Astrocyte (in vitro differentiated cells and primary cell): ENCODE measurements around the gene KLHL17. TPM values are rescaled to one million over a fixed set of nuclear protein-coding genes. Genes with fewer than 3 reads are reported as not detected.
"Not testable (repeated sequence)": the region's sequence is repeated elsewhere in the genome, so short reads cannot be mapped to it uniquely, and the experiment has no call there.

ENCODE experiments used
- DNase-seq: peaks from one replicate; pipeline ENCODE4 v3.0.0-alpha.2; 2010; ENCODE audit warnings: low read depth
- FAIRE-seq: peaks from 2 replicates; lab custom pipeline; 2011; peaks lifted over from hg19 to GRCh38; lab: Jason Lieb, UNC
- H2AFZ ChIP-seq: 2 replicates; pipeline ENCODE4 v1.6.0; 2012; ENCODE audit warnings: low read depth, low read length, inconsistent platforms
- H3K27ac ChIP-seq: 2 replicates; pipeline ENCODE4 v1.5.1; 2011; ENCODE audit warnings: low read depth, low read length, inconsistent platforms
- H3K27me3 ChIP-seq: 2 replicates; pipeline ENCODE4 v1.6.0; 2011; ENCODE audit warnings: low read length, inconsistent platforms; ENCODE audit not compliant: insufficient read depth
- H3K36me3 ChIP-seq: 2 replicates; pipeline ENCODE4 v1.5.1; 2011; ENCODE audit warnings: low read length, inconsistent platforms; ENCODE audit not compliant: insufficient read depth
- H3K4me1 ChIP-seq: 2 replicates; pipeline ENCODE4 v1.5.1; 2011; ENCODE audit warnings: low read length, inconsistent platforms; ENCODE audit not compliant: insufficient read depth
- H3K4me2 ChIP-seq: 2 replicates; pipeline ENCODE4 v1.6.0; 2012; ENCODE audit warnings: low read length, inconsistent platforms
- H3K4me3 ChIP-seq: 2 replicates; pipeline ENCODE4 v1.5.1; 2011; ENCODE audit warnings: low read depth, mild to moderate bottlenecking, low read length, inconsistent platforms; ENCODE audit not compliant: insufficient read depth
- H3K79me2 ChIP-seq: 2 replicates; pipeline ENCODE4 v1.6.0; 2012; ENCODE audit warnings: mild to moderate bottlenecking, low read length, inconsistent platforms; ENCODE audit not compliant: insufficient read depth
- H3K9ac ChIP-seq: 2 replicates; pipeline ENCODE4 v1.6.0; 2012; ENCODE audit warnings: mild to moderate bottlenecking, low read length, inconsistent platforms
- H3K9me3 ChIP-seq: 2 replicates; pipeline ENCODE4 v1.5.1; 2012; ENCODE audit warnings: low read depth, mild to moderate bottlenecking, low read length, inconsistent platforms; ENCODE audit not compliant: insufficient read depth
- H4K20me1 ChIP-seq: 2 replicates; pipeline ENCODE4 v1.6.0; 2012; ENCODE audit warnings: low read length, inconsistent platforms; ENCODE audit not compliant: insufficient read depth
- H3K27ac Mint-ChIP-seq: one replicate; pipeline ENCODE4 v1.8.0; 2021; ENCODE audit warnings: mild to moderate bottlenecking, mixed read lengths; ENCODE audit not compliant: unreplicated experiment
- H3K27me3 Mint-ChIP-seq: one replicate; pipeline ENCODE4 v1.8.0; 2021; ENCODE audit warnings: low read depth, mixed read lengths; ENCODE audit not compliant: unreplicated experiment
- H3K36me3 Mint-ChIP-seq: one replicate; pipeline ENCODE4 v1.8.0; 2021; ENCODE audit warnings: low read depth, mixed read lengths; ENCODE audit not compliant: unreplicated experiment
- H3K4me1 Mint-ChIP-seq: one replicate; pipeline ENCODE4 v1.8.0; 2021; ENCODE audit warnings: low read depth, mixed read lengths; ENCODE audit not compliant: unreplicated experiment
- H3K4me3 Mint-ChIP-seq: one replicate; pipeline ENCODE4 v1.8.0; 2021; ENCODE audit warnings: mild to moderate bottlenecking, moderate library complexity, mixed read lengths; ENCODE audit not compliant: unreplicated experiment
- H3K9me3 Mint-ChIP-seq: one replicate; pipeline ENCODE4 v1.8.0; 2021; ENCODE audit warnings: mild to moderate bottlenecking, mixed read lengths; ENCODE audit not compliant: unreplicated experiment
- EZH2 ChIP-seq: IDR thresholded peaks from 2 replicates; pipeline ENCODE4 v1.6.1; 2012; ENCODE audit warnings: mild to moderate bottlenecking, low read length, inconsistent platforms; ENCODE audit not compliant: insufficient read depth
- total RNA-seq: library from RNA; stranded (reverse); gene quantifications from 2 replicates; pipeline ENCODE4 v1.2.1, GENCODE V29; 2021
- TF ChIP-seq, protein P1 (sequence below): IDR thresholded peaks from 2 replicates; pipeline ENCODE4 v1.5.1; 2011; ENCODE audit warnings: low read depth, mild to moderate bottlenecking, inconsistent platforms, low read length, moderate library complexity; ENCODE audit not compliant: insufficient read depth

KLHL17 gene
- total RNA-seq, 1 donor from 2014 or later = 25.9 TPM

DNA sequence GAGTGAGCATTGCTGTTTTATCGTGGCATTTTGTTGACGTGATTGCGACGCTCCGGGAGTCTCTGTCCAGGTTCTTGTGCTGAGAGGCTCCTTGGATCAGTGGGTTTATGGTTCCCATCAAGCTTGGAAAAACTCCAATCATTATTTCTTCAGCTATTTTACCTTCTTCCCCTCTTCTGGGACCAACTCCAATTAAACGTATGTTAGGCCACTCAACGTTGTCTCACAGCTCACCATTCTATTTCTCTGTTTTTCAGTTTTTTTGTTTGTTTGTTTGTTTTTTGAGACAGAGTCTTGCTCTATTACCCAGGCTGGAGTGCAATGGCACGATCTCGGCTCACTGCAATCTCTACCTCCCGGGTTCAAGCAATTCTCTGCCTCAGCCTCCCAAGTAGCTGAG lies 31.5 kb downstream of the KLHL17 start:
- Mint-ChIP-seq H3K4me3 (no peak overlapping the region), H3K9me3 (peaks cover 24% of the 10 kb centered on the region), H3K36me3 (peaks cover 17% of the 10 kb centered on the region), H3K27ac (peak overlapping the region; percentile 34), H3K4me1 (peaks cover 5% of the 10 kb centered on the region), H3K27me3 (peaks cover 38% of the 10 kb centered on the region)
- DNase-seq = no peak
- no peak overlapping the region for H3K4me3 ChIP-seq
- no peaks in the 10 kb centered on the region for H3K79me2 ChIP-seq
- H3K4me2 ChIP-seq = no peak overlapping the region
- no peaks in the 10 kb centered on the region for H3K36me3 ChIP-seq
- H3K27ac ChIP-seq = no peak overlapping the region
- peaks cover 2% of the 10 kb centered on the region for H4K20me1 ChIP-seq
- no peak overlapping the region for H2AFZ ChIP-seq
- H3K9me3 ChIP-seq = peaks cover 4% of the 10 kb centered on the region
- no peaks in the 10 kb centered on the region for H3K4me1 ChIP-seq
- no peak for TF ChIP-seq EZH2
- TF ChIP-seq, protein P1, sequence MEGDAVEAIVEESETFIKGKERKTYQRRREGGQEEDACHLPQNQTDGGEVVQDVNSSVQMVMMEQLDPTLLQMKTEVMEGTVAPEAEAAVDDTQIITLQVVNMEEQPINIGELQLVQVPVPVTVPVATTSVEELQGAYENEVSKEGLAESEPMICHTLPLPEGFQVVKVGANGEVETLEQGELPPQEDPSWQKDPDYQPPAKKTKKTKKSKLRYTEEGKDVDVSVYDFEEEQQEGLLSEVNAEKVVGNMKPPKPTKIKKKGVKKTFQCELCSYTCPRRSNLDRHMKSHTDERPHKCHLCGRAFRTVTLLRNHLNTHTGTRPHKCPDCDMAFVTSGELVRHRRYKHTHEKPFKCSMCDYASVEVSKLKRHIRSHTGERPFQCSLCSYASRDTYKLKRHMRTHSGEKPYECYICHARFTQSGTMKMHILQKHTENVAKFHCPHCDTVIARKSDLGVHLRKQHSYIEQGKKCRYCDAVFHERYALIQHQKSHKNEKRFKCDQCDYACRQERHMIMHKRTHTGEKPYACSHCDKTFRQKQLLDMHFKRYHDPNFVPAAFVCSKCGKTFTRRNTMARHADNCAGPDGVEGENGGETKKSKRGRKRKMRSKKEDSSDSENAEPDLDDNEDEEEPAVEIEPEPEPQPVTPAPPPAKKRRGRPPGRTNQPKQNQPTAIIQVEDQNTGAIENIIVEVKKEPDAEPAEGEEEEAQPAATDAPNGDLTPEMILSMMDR = no peak
- no peak for FAIRE-seq
- no peak overlapping the region for H3K9ac ChIP-seq
- peaks cover 4% of the 10 kb centered on the region for H3K27me3 ChIP-seq

DNA sequence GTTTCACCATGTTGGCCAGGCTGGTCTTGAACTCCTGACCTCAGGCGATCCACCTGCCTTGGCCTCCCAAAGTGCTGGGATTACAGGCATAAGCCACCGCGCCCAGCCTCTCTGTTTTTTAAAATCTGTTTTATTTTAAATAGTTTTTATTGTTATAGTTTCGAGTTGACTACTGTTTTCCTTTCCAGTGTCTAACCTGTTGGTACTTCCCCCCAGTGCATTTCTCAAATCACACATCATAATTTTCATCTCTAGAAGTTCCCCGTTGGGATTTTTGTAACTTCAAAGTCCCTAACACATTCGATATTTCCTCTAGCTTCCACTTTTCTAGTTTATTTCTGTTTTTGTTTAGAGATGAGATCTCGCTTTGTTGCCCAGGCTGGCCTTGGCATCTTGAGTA lies 32.0 kb downstream of the KLHL17 start:
- H3K4me1 ChIP-seq = no peaks in the 10 kb centered on the region
- H4K20me1 ChIP-seq = peaks cover 7% of the 10 kb centered on the region
- no peak overlapping the region for H3K4me2 ChIP-seq
- DNase-seq (no peak), FAIRE-seq (no peak)
- no peak overlapping the region for H2AFZ ChIP-seq
- H3K27me3 ChIP-seq = peaks cover 4% of the 10 kb centered on the region
- H3K27ac ChIP-seq = no peak overlapping the region
- peaks cover 24% of the 10 kb centered on the region for H3K9me3 Mint-ChIP-seq
- H3K4me3 ChIP-seq = no peak overlapping the region
- peaks cover 8% of the 10 kb centered on the region for H3K4me1 Mint-ChIP-seq
- no peak for TF ChIP-seq EZH2
- TF ChIP-seq, protein P1 = no peak
- no peak overlapping the region for H3K4me3 Mint-ChIP-seq
- no peak overlapping the region for H3K27ac Mint-ChIP-seq
- no peaks in the 10 kb centered on the region for H3K36me3 ChIP-seq
- H3K9me3 ChIP-seq = peaks cover 4% of the 10 kb centered on the region
- H3K79me2 ChIP-seq = no peaks in the 10 kb centered on the region
- no peak overlapping the region for H3K9ac ChIP-seq
- H3K27me3 Mint-ChIP-seq = peaks cover 38% of the 10 kb centered on the region
- peaks cover 19% of the 10 kb centered on the region for H3K36me3 Mint-ChIP-seq

DNA sequence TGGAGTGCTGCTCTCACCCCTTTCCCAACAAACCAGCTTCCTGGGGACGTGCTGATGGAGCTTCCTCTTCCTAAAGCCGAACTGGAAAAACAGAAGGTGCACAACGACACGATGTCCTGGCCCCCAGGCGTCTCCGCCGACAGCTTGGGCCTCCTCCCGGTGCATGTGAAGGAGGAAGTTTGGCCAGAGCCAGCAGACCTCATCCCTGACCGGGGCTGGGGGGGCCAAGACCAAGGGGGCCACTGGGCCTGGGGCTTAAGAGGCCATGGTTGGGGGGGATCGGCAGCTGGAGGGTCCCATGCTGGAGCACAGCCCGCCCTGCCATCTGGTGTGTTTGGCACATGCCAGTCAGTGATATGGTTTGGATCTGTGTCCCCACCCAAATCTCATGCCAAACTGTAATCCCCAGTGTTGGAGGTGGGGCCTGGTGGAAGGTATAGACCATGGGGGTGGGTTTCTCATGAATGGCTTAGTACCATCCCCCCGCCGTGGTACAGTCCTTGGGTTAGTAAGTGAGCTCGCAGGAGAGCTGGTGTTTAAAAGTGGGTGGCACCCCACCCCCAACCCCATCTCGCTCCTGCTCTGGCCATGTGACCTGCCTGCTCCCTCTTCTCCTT lies 33.1 kb downstream of the KLHL17 start:
- Histone ChIP-seq H3K9me3 (peaks cover 4% of the 10 kb centered on the region), H2AFZ (no peak overlapping the region), H3K9ac (no peak overlapping the region), H3K4me2 (no peak overlapping the region), H3K4me1 (no peaks in the 10 kb centered on the region), H3K79me2 (no peaks in the 10 kb centered on the region), H3K27me3 (peaks cover 4% of the 10 kb centered on the region), H3K4me3 (no peak overlapping the region), H3K36me3 (no peaks in the 10 kb centered on the region), H3K27ac (no peak overlapping the region), H4K20me1 (peaks cover 13% of the 10 kb centered on the region)
- peaks cover 9% of the 10 kb centered on the region for H3K4me1 Mint-ChIP-seq
- DNase-seq = no peak
- peaks cover 20% of the 10 kb centered on the region for H3K9me3 Mint-ChIP-seq
- H3K27ac Mint-ChIP-seq = no peak overlapping the region
- no peak for TF ChIP-seq EZH2
- TF ChIP-seq, protein P1 = no peak
- no peak overlapping the region for H3K4me3 Mint-ChIP-seq
- FAIRE-seq = no peak
- H3K27me3 Mint-ChIP-seq = peaks cover 31% of the 10 kb centered on the region
- H3K36me3 Mint-ChIP-seq = peaks cover 19% of the 10 kb centered on the region

DNA sequence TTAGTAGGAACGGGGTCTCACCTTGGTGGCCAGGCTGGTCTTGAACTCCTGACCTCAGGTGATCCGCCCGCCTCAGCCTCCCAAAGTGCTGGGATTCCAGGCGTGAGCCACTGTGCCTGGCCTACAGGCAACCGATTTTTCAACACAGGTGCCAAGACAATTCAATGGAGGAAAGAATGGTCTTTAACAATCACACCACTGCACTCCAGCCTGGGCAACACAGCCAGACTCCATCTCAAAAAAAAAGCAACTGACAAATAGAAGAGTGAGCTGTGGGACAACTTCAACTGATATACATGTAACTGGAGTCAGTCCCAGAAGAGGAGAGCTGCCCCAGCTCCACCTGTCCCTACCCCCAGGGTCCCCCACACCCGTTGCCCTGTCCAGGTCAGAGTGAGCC lies 34.2 kb downstream of the KLHL17 start:
- not testable (repeated sequence) for H3K4me3 ChIP-seq, FAIRE-seq, H3K27ac ChIP-seq, H3K79me2 ChIP-seq, H2AFZ ChIP-seq, H3K9me3 ChIP-seq, H3K4me3 Mint-ChIP-seq, H3K4me2 ChIP-seq, H3K4me1 Mint-ChIP-seq, H3K9ac ChIP-seq, H3K27me3 ChIP-seq, H3K4me1 ChIP-seq, DNase-seq, H3K36me3 ChIP-seq
- Mint-ChIP-seq H3K9me3 (peaks cover 15% of the 10 kb centered on the region), H3K27me3 (peaks cover 21% of the 10 kb centered on the region), H3K36me3 (peaks cover 19% of the 10 kb centered on the region), H3K27ac (peak overlapping the region; percentile 72)
- H4K20me1 ChIP-seq = peaks cover 13% of the 10 kb centered on the region
